IMR-90 (cell line): ENCODE measurements around the gene COL5A1. TPM values are rescaled to one million over a fixed set of nuclear protein-coding genes. Genes with fewer than 3 reads are reported as not detected.

Experiments
- ATAC-seq: fragments of 200-7000 bp; cut with Tn5 transposase; 2 replicates; pipeline ENCODE4 v1.9.1; 2020; ENCODE audit warnings: low read depth, mild to moderate bottlenecking, moderate library complexity
- BruUV-seq: library from RNA; stranded (reverse); fragments of 400-500 nt; replicated peaks from 2 replicates; lab custom pipeline; 2021; lab: Mats Ljungman, UMichigan
- CTCF ChIA-PET: fragments of 300-600 bp; formaldehyde crosslinking; extraction: SDS; loops from one replicate; lab custom pipeline; 2021; ENCODE audit warnings: antibody characterized with exemption; lab: Yijun Ruan, JAX
- POLR2A ChIA-PET: fragments of 300-600 bp; sonication (Branson Sonifier 250); formaldehyde crosslinking; loops from one replicate; lab custom pipeline; 2022; ENCODE audit warnings: antibody characterized with exemption; ENCODE audit not compliant: unreplicated experiment; lab: Charles Lee
- DNase-seq: peaks from one replicate; pipeline ENCODE4 v3.0.0; 2013
- H2AFZ ChIP-seq: replicated peaks from 2 replicates; pipeline ENCODE3; 2013; ENCODE audit warnings: low read length, mild to moderate bottlenecking; ENCODE audit not compliant: poor library complexity
- H2AK5ac ChIP-seq: 2 replicates; pipeline ENCODE4 v1.6.1; 2013; ENCODE audit warnings: low read depth, low read length, inconsistent platforms
- H2AK9ac ChIP-seq: replicated peaks from 2 replicates; pipeline ENCODE3; 2013; ENCODE audit warnings: mild to moderate bottlenecking, low read depth, low read length, moderate library complexity; ENCODE audit not compliant: poor library complexity
- H2BK120ac ChIP-seq: 2 replicates; pipeline ENCODE4 v1.6.1; 2013; ENCODE audit warnings: low read depth, low read length, inconsistent platforms
- H2BK15ac ChIP-seq: 3 replicates; pipeline ENCODE4 v1.6.1; 2013; ENCODE audit warnings: low read depth, low read length, inconsistent platforms
- H2BK20ac ChIP-seq: 2 replicates; pipeline ENCODE4 v1.6.1; 2013; ENCODE audit warnings: low read depth, mild to moderate bottlenecking, inconsistent platforms, low read length, moderate library complexity
- H2BK5ac ChIP-seq: 2 replicates; pipeline ENCODE4 v1.6.1; 2013; ENCODE audit warnings: mild to moderate bottlenecking, low read depth, low read length, inconsistent platforms; ENCODE audit not compliant: poor library complexity, severe bottlenecking
- H3K14ac ChIP-seq: replicated peaks from 2 replicates; pipeline ENCODE4 v1.6.1; 2013; ENCODE audit warnings: low read depth, low read length, inconsistent platforms
- H3K18ac ChIP-seq: 2 replicates; pipeline ENCODE4 v1.6.1; 2013; ENCODE audit warnings: low read depth, low read length, control low read depth
- H3K23ac ChIP-seq: 2 replicates; pipeline ENCODE4 v1.6.1; 2013; ENCODE audit warnings: low read depth, low read length, inconsistent platforms
- H3K27ac ChIP-seq: 2 replicates; pipeline ENCODE4 v1.5.1; 2013; ENCODE audit warnings: mild to moderate bottlenecking, control low read depth, low read length; ENCODE audit not compliant: insufficient read depth
- H3K27me3 ChIP-seq: 2 replicates; pipeline ENCODE4 v1.6.1; 2013; ENCODE audit warnings: low read length; ENCODE audit not compliant: control insufficient read depth, insufficient read depth
- H3K36me3 ChIP-seq: 2 replicates; pipeline ENCODE4 v1.6.1; 2013; ENCODE audit warnings: low read length, mixed read lengths; ENCODE audit not compliant: control insufficient read depth, insufficient read depth
- H3K4ac ChIP-seq: 2 replicates; pipeline ENCODE4 v1.6.1; 2013; ENCODE audit warnings: low read depth, low read length, inconsistent platforms
- H3K4me1 ChIP-seq: 2 replicates; pipeline ENCODE4 v1.6.1; 2013; ENCODE audit warnings: low read length, mixed read lengths; ENCODE audit not compliant: control insufficient read depth, insufficient read depth
- H3K4me2 ChIP-seq: 2 replicates; pipeline ENCODE4 v1.6.1; 2013; ENCODE audit warnings: low read depth, mild to moderate bottlenecking, control low read depth, low read length, moderate library complexity
- H3K4me3 ChIP-seq: 2 replicates; pipeline ENCODE4 v1.5.1; 2013; ENCODE audit warnings: low read depth, mild to moderate bottlenecking, control low read depth, low read length, moderate library complexity; ENCODE audit not compliant: insufficient read depth
- H3K56ac ChIP-seq: 2 replicates; pipeline ENCODE4 v1.6.1; 2013; ENCODE audit warnings: low read length, inconsistent platforms; ENCODE audit not compliant: insufficient read depth; ENCODE audit errors: extremely low read depth
- H3K79me1 ChIP-seq, 2 experiments: 2 replicates each; pipeline ENCODE4 v1.6.1; 2013; ENCODE audit warnings: low read length in 2 of 2, inconsistent platforms in 1 of 2, low read depth in 1 of 2
- H3K9ac ChIP-seq: 2 replicates; pipeline ENCODE4 v1.6.1; 2013; ENCODE audit warnings: low read depth, low read length, control low read depth
- H3K9me1 ChIP-seq: 2 replicates; pipeline ENCODE4 v1.6.1; 2013; ENCODE audit warnings: low read length, inconsistent platforms; ENCODE audit not compliant: insufficient read depth
- H3K9me3 ChIP-seq: 2 replicates; pipeline ENCODE4 v1.6.1; 2013; ENCODE audit warnings: low read length; ENCODE audit not compliant: control insufficient read depth, insufficient read depth
- H4K20me1 ChIP-seq: 2 replicates; pipeline ENCODE4 v1.6.1; 2013; ENCODE audit warnings: low read length, inconsistent platforms; ENCODE audit not compliant: insufficient read depth
- H4K5ac ChIP-seq: 2 replicates; pipeline ENCODE4 v1.6.1; 2013; ENCODE audit warnings: mild to moderate bottlenecking, low read depth, low read length, control low read depth
- H4K8ac ChIP-seq, 2 experiments: 2 replicates each; pipeline ENCODE4 v1.6.1; 2013; ENCODE audit warnings: low read depth in 2 of 2, low read length in 2 of 2, control low read depth in 1 of 2, inconsistent platforms in 1 of 2
- H4K91ac ChIP-seq: 2 replicates; pipeline ENCODE4 v1.6.1; 2013; ENCODE audit warnings: low read depth, low read length, inconsistent platforms; ENCODE audit not compliant: insufficient read depth
- FOS ChIP-seq: fragments of 150-350 bp; IDR thresholded peaks from 2 replicates; pipeline ENCODE4 v1.6.1; 2016; ENCODE audit warnings: low read depth, low read length
- MAFK ChIP-seq: IDR thresholded peaks from 2 replicates; pipeline ENCODE4 v1.6.1; 2012; ENCODE audit warnings: low read depth, low read length, improper control_type of control experiment
- MAZ ChIP-seq: IDR thresholded peaks from 2 replicates; pipeline ENCODE4 v1.6.1; 2012; ENCODE audit warnings: low read depth, mild to moderate bottlenecking, low read length, improper control_type of control experiment, moderate library complexity, borderline replicate concordance
- NFE2L2 ChIP-seq: fragments of 150-350 bp; IDR thresholded peaks from 2 replicates; pipeline ENCODE4 v1.6.1; 2016; ENCODE audit warnings: low read depth, mild to moderate bottlenecking, low read length
- RAD21 ChIP-seq: IDR thresholded peaks from 2 replicates; pipeline ENCODE4 v1.6.1; 2012; ENCODE audit warnings: low read length, improper control_type of control experiment
- RFX5 ChIP-seq: IDR thresholded peaks from 2 replicates; pipeline ENCODE4 v1.8.0; 2012; ENCODE audit warnings: low read depth, mild to moderate bottlenecking, low read length, moderate library complexity
- SMC3 ChIP-seq: fragments of 150-350 bp; IDR thresholded peaks from 2 replicates; pipeline ENCODE4 v1.6.1; 2016; ENCODE audit warnings: low read depth, mild to moderate bottlenecking, antibody characterized with exemption, low read length, moderate library complexity
- WGBS, 2 experiments: methylation state at CpG; one replicate each; pipeline versions ENCODE4 v1.1.5 to v1.1.7; 2013; ENCODE audit warnings: missing lambda C conversion rate in 2 of 2; ENCODE audit not compliant: insufficient read length in 1 of 2; ENCODE audit errors: extremely low coverage in 2 of 2; 5-methylcytosine and 5-hydroxymethylcytosine counted together
- dilution Hi-C: fragments of 300-500 bp; cut with HindIII; formaldehyde crosslinking; loops from one replicate; pipeline ENCODE4 v1.14.3; 2018; ENCODE audit warnings: low sequenced_read_pairs; ENCODE audit not compliant: unreplicated experiment
- in situ Hi-C: fragments of 300-500 bp; cut with MboI; formaldehyde crosslinking; loops from 3 replicates; pipeline ENCODE4 v1.14.3; 2019; ENCODE audit warnings: low sequenced_read_pairs, inconsistent platforms, mixed read lengths
- intact Hi-C: fragments of 100-400 bp; cut with micrococcal nuclease; formaldehyde crosslinking; loops from 2 replicates; pipeline ENCODE4 v1.10.0; 2022
- polyA plus RNA-seq, 3 experiments: library from polyadenylated mRNA; depleted of rRNA; stranded (reverse); fragments of >200 nt; gene quantifications; 2 replicates each; pipeline ENCODE4 v1.2.3, GENCODE V29; 2012; ENCODE audit warnings: low replicate concordance in 1 of 3
- total RNA-seq: library from RNA; depleted of rRNA; stranded (reverse); fragments of >200 nt; gene quantifications from 2 replicates; pipeline ENCODE4 v1.2.3, GENCODE V29; 2012
- TF ChIP-seq, protein P1 (sequence below): fragments of 150-350 bp; IDR thresholded peaks from 2 replicates; pipeline ENCODE4 v1.6.1; 2017; ENCODE audit warnings: mild to moderate bottlenecking, antibody characterized with exemption, low read length, low read depth

The COL5A1 gene
- total and polyA plus RNA-seq, 2 of the 4 experiments (the other 2 are of a cell fraction) = 19.2 to 173 TPM

DNA sequence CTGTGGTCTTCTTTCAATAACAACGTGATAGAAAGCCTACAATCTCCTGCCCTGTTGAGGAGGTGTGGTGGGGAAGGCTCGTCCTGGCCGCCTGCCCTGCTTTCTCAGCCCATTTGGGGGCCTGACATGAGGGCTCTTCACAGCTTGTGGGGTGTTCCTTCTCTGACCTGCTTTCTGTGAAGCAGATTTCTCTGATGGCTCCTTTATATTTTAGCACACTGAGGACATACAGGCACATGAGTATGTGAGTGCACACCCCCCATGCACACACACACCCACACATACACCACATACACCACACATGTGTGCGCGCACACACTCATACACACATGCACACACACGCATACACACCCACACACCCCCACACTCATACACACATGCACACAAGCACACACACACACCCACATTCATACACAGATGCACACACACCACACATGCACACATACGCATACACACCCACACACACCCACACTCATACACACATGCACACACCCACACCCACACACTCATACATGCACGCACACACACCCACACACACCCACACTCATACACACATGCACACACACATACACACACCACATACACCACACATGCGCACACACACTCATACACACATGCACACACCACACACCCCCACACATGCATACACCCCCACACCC, 117.5 kb downstream of the COL5A1 start:
- H2BK15ac ChIP-seq = no peak overlapping the region
- H3K9me1 ChIP-seq = peaks cover 19% of the 10 kb centered on the region
- peak overlapping the region; percentile 42 for H2AK9ac ChIP-seq
- H3K14ac ChIP-seq = no peak overlapping the region
- no peak overlapping the region for H3K4ac ChIP-seq
- no peak overlapping the region for H3K4me2 ChIP-seq
- DNase-seq = no peak
- H3K4me3 ChIP-seq = no peak overlapping the region
- peaks cover 74% of the 10 kb centered on the region for H4K20me1 ChIP-seq
- H3K56ac ChIP-seq = no peak overlapping the region
- H3K18ac ChIP-seq = no peak overlapping the region
- no peaks in the 10 kb centered on the region for H3K9me3 ChIP-seq
- H4K5ac ChIP-seq = no peak overlapping the region
- no TSS peak for BruUV-seq
- no peak overlapping the region for H4K8ac ChIP-seq
- no peak overlapping the region for H2AK5ac ChIP-seq
- CTCF ChIA-PET = no interaction called here
- peak overlapping the region; percentile 70 for H2BK5ac ChIP-seq
- no peaks in the 10 kb centered on the region for H3K27me3 ChIP-seq
- TF ChIP-seq, protein P1, sequence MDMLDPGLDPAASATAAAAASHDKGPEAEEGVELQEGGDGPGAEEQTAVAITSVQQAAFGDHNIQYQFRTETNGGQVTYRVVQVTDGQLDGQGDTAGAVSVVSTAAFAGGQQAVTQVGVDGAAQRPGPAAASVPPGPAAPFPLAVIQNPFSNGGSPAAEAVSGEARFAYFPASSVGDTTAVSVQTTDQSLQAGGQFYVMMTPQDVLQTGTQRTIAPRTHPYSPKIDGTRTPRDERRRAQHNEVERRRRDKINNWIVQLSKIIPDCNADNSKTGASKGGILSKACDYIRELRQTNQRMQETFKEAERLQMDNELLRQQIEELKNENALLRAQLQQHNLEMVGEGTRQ = no peak
- TF ChIP-seq FOS (no peak), RFX5 (no peak), MAFK (no peak), SMC3 (no peak), RAD21 (no peak), MAZ (no peak), NFE2L2 (no peak)
- H4K91ac ChIP-seq = no peak overlapping the region
- 89% methylated on average over 6 of the region's 9 CpGs; no CpG with 5 or more reads in 1 of the 2 experiments for WGBS, 2 experiments
- in situ Hi-C loops (no loop called here), intact Hi-C loops (no loop called here), dilution Hi-C loops (no loop called here)
- peak; percentile 12 for ATAC-seq
- H3K4me1 ChIP-seq = no peaks in the 10 kb centered on the region
- no peak overlapping the region for H3K27ac ChIP-seq
- no peak overlapping the region for H3K9ac ChIP-seq
- peak overlapping the region; percentile 41 for H2AFZ ChIP-seq
- peaks cover 91% of the 10 kb centered on the region for H3K36me3 ChIP-seq
- H3K23ac ChIP-seq = no peak overlapping the region
- H2BK120ac ChIP-seq = no peak overlapping the region
- peaks cover 15 to 69% of the 10 kb centered on the region in 2 experiments for H3K79me1 ChIP-seq
- POLR2A ChIA-PET = no interaction called here
- no peak overlapping the region for H2BK20ac ChIP-seq
